HCT116 (cell line): ENCODE measurements around the gene CRTC3. TPM values are rescaled to one million over a fixed set of nuclear protein-coding genes. Genes with fewer than 3 reads are reported as not detected.

Experiments used
- ATAC-seq: fragments of 200-7000 bp; cut with Tn5 transposase; 2 replicates; pipeline ENCODE4 v1.9.1; 2020; ENCODE audit warnings: mild to moderate bottlenecking, moderate library complexity
- BruUV-seq: library from RNA; stranded (reverse); fragments of 400-500 nt; replicated peaks from 2 replicates; lab custom pipeline; 2021; lab: Mats Ljungman, UMichigan
- CTCF ChIA-PET: fragments of 300-600 bp; sonication (Branson Sonifier 250); formaldehyde crosslinking; loops from one replicate; lab custom pipeline; 2021; ENCODE audit warnings: antibody characterized with exemption; lab: Charles Lee
- POLR2A ChIA-PET: fragments of 300-600, 350-600 bp; sonication (Branson Sonifier 250); formaldehyde crosslinking; loops from one replicate; lab custom pipeline; 2021; ENCODE audit warnings: antibody characterized with exemption; lab: Charles Lee
- RAD21 ChIA-PET, 2 experiments: fragments of 300-600 bp; sonication (Branson Sonifier 250); formaldehyde crosslinking; loops; one replicate each; lab custom pipeline; 2023; ENCODE audit warnings: low total read pairs in 2 of 2; ENCODE audit not compliant: uncharacterized antibody in 2 of 2, unreplicated experiment in 2 of 2, low non-redundant PET in 1 of 2; lab: Charles Lee
- DNase-seq: peaks from one replicate; pipeline ENCODE4 v3.0.0-alpha.2; 2010; ENCODE audit warnings: low read depth, low spot score
- H2AFZ ChIP-seq: fragments of 200-600 bp; shearing (Covaris generic), sonication (generic); 2 replicates; pipeline ENCODE4 v1.6.1; 2017; ENCODE audit warnings: low read depth, mixed run types, mixed read lengths, antibody characterized with exemption, low read length; ENCODE audit not compliant: poor library complexity, severe bottlenecking
- H3K27ac ChIP-seq: 2 replicates; pipeline ENCODE4 v1.5.1; 2012; ENCODE audit warnings: low read depth, low read length
- H3K27me3 ChIP-seq: fragments of 200-600 bp; sonication (generic); 2 replicates; pipeline ENCODE4 v1.6.1; 2016; ENCODE audit warnings: mixed run types, low read length, mixed read lengths; ENCODE audit not compliant: insufficient read depth
- H3K36me3 ChIP-seq, 2 experiments: fragments of 200-500 bp in 1 of 2; fragments of 200-600 bp in 1 of 2; sonication (Bioruptor generic) in 1 of 2; sonication (generic) in 1 of 2; 2 replicates each; pipeline versions ENCODE4 v1.5.1 to v1.6.1; 2014 to 2016; ENCODE audit warnings: low read length in 2 of 2, inconsistent platforms in 1 of 2, mixed read lengths in 1 of 2, mixed run types in 1 of 2; ENCODE audit not compliant: insufficient read depth in 2 of 2, control insufficient read depth in 1 of 2
- H3K4me1 ChIP-seq, 2 experiments: fragments of 200-600 bp in 1 of 2; sonication (generic) in 1 of 2; 2 replicates each; pipeline versions ENCODE4 v1.5.1 to v1.6.1; 2012 to 2017; ENCODE audit warnings: low read length in 2 of 2, inconsistent platforms in 1 of 2, mild to moderate bottlenecking in 1 of 2, mixed read lengths in 1 of 2, mixed run types in 1 of 2, moderate library complexity in 1 of 2; ENCODE audit not compliant: insufficient read depth in 2 of 2, control insufficient read depth in 1 of 2
- H3K4me2 ChIP-seq: fragments of 200-600 bp; sonication (generic); 2 replicates; pipeline ENCODE4 v1.6.1; 2017; ENCODE audit warnings: mixed run types, low read length, mixed read lengths
- H3K4me3 ChIP-seq, 2 experiments: fragments of 200-600 bp in 1 of 2; sonication (generic) in 1 of 2; replicated peaks in 1 of 2; 2 replicates each; pipeline ENCODE4 v1.5.1; 2011 to 2016; ENCODE audit warnings: low read length in 2 of 2, control low read depth in 1 of 2, low read depth in 1 of 2, mild to moderate bottlenecking in 1 of 2, mixed read lengths in 1 of 2, mixed run types in 1 of 2
- H3K79me2 ChIP-seq: fragments of 200-600 bp; sonication (generic); 2 replicates; pipeline ENCODE4 v1.6.1; 2017; ENCODE audit warnings: mild to moderate bottlenecking, mixed run types, low read length, moderate library complexity, mixed read lengths; ENCODE audit not compliant: insufficient read depth
- H3K9ac ChIP-seq: fragments of 200-600 bp; sonication (generic); 2 replicates; pipeline ENCODE4 v1.6.1; 2016; ENCODE audit warnings: low read length, mixed read lengths
- H3K9me2 ChIP-seq: fragments of 200-600 bp; sonication (generic), shearing (Covaris generic); 2 replicates; pipeline ENCODE4 v1.6.1; 2017; ENCODE audit warnings: mixed run types, mild to moderate bottlenecking, moderate library complexity; ENCODE audit not compliant: insufficient read depth
- H3K9me3 ChIP-seq, 2 experiments: fragments of 200-500 bp in 1 of 2; fragments of 200-600 bp in 1 of 2; sonication (Bioruptor generic) in 1 of 2; sonication (generic) in 1 of 2; 2 replicates each; pipeline ENCODE4 v1.6.1; 2014 to 2017; ENCODE audit warnings: low read length in 2 of 2, mixed read lengths in 2 of 2, inconsistent platforms in 1 of 2, low read depth in 1 of 2, mild to moderate bottlenecking in 1 of 2, mixed run types in 1 of 2, moderate library complexity in 1 of 2; ENCODE audit not compliant: control insufficient read depth in 1 of 2, insufficient read depth in 1 of 2
- H4K20me1 ChIP-seq: fragments of 200-600 bp; sonication (generic), shearing (Covaris generic); 2 replicates; pipeline ENCODE4 v1.6.1; 2017; ENCODE audit warnings: mixed run types, mild to moderate bottlenecking, moderate library complexity; ENCODE audit not compliant: insufficient read depth
- CBX3 ChIP-seq: IDR thresholded peaks from 2 replicates; pipeline ENCODE4 v1.6.1; 2012; ENCODE audit warnings: low read depth
- CEBPB ChIP-seq: IDR thresholded peaks from 2 replicates; pipeline ENCODE4 v1.6.1; 2012; ENCODE audit warnings: low read depth
- CTCF ChIP-seq, 3 experiments: fragments of 200-600 bp in 1 of 3; sonication (generic) in 1 of 3; IDR thresholded peaks in 2 of 3; conservative IDR thresholded peaks in 1 of 3; 2 replicates each; pipeline ENCODE4 v1.5.1; 2012 to 2017; ENCODE audit warnings: low read depth in 2 of 3, low read length in 2 of 3, antibody characterized with exemption in 1 of 3, borderline replicate concordance in 1 of 3, control low read depth in 1 of 3, mild to moderate bottlenecking in 1 of 3, mixed read lengths in 1 of 3, mixed run types in 1 of 3, moderate library complexity in 1 of 3; ENCODE audit not compliant: insufficient read depth in 1 of 3
- EGR1 ChIP-seq: IDR thresholded peaks from 2 replicates; pipeline ENCODE4 v1.6.1; 2012; ENCODE audit warnings: low read depth
- ELF1 ChIP-seq: IDR thresholded peaks from 2 replicates; pipeline ENCODE4 v1.6.1; 2012; ENCODE audit warnings: low read depth, borderline replicate concordance
- EZH2 ChIP-seq: fragments of 200-600 bp; sonication (generic); IDR thresholded peaks from 2 replicates; pipeline ENCODE4 v1.6.1; 2017; ENCODE audit warnings: antibody characterized with exemption, mixed run types
- EZH2phosphoT487 ChIP-seq: fragments of 200-600 bp; IDR thresholded peaks from 2 replicates; pipeline ENCODE4 v1.6.1; 2018; ENCODE audit warnings: antibody characterized with exemption, borderline replicate concordance
- JUND ChIP-seq: IDR thresholded peaks from 2 replicates; pipeline ENCODE4 v1.6.1; 2012
- POLR2A ChIP-seq: IDR thresholded peaks from 2 replicates; pipeline ENCODE4 v1.7.0; 2011; ENCODE audit warnings: borderline replicate concordance; ENCODE audit not compliant: insufficient read depth, insufficient read length; ENCODE audit errors: extremely low read depth
- POLR2AphosphoS5 ChIP-seq: IDR thresholded peaks from 2 replicates; pipeline ENCODE4 v1.6.1; 2011; ENCODE audit warnings: mild to moderate bottlenecking, low read depth, low read length, moderate library complexity
- RAD21 ChIP-seq: IDR thresholded peaks from 2 replicates; pipeline ENCODE4 v1.6.1; 2012; ENCODE audit warnings: low read depth, mild to moderate bottlenecking
- SP1 ChIP-seq: IDR thresholded peaks from 2 replicates; pipeline ENCODE4 v1.6.1; 2012; ENCODE audit warnings: low read depth
- SRF ChIP-seq: IDR thresholded peaks from 2 replicates; pipeline ENCODE4 v1.6.1; 2012; ENCODE audit warnings: low read depth
- TCF7L2 ChIP-seq: IDR thresholded peaks from 2 replicates; pipeline ENCODE4 v1.7.0; 2011; ENCODE audit warnings: borderline replicate concordance, inconsistent platforms; ENCODE audit not compliant: insufficient read depth, insufficient read length; ENCODE audit errors: extremely low read depth
- ZBTB33 ChIP-seq: IDR thresholded peaks from 2 replicates; pipeline ENCODE4 v1.6.1; 2011; ENCODE audit warnings: mild to moderate bottlenecking, low read length, moderate library complexity; ENCODE audit not compliant: insufficient replicate concordance; ENCODE audit errors: extremely low read depth
- ZFX ChIP-seq: fragments of 450-650 bp; IDR thresholded peaks from 2 replicates; pipeline ENCODE4 v1.6.1; 2017
- ZNF274 ChIP-seq: fragments of 200-500 bp; sonication (Bioruptor generic); IDR thresholded peaks from 2 replicates; pipeline ENCODE4 v1.6.1; 2014; ENCODE audit warnings: mild to moderate bottlenecking, low read depth, low read length, inconsistent platforms
- intact Hi-C: fragments of 100-400 bp; cut with micrococcal nuclease; formaldehyde crosslinking; loops from 2 replicates; pipeline ENCODE4 v1.10.0; 2022
- total RNA-seq: library from RNA; stranded (reverse); gene quantifications from one replicate; pipeline ENCODE4 v1.2.1, GENCODE V29; 2021; ENCODE audit not compliant: unreplicated experiment
- TF ChIP-seq, protein P1 (sequence below): IDR thresholded peaks from 2 replicates; pipeline ENCODE4 v1.6.1; 2012; ENCODE audit warnings: low read depth
- TF ChIP-seq, protein P2 (sequence below): IDR thresholded peaks from 2 replicates; pipeline ENCODE4 v1.6.1; 2012

Gene CRTC3
- total RNA-seq, 1 experiment from 2014 or later = 20.7 TPM

GRCh38 chr15:90591524-90591923, 61.8 kb downstream of the CRTC3 start:
- Histone ChIP-seq H4K20me1 (no peaks in the 10 kb centered on the region), H3K9me3 (no peaks in the 10 kb centered on the region), H3K9ac (no peak overlapping the region), H3K27me3 (no peaks in the 10 kb centered on the region), H3K27ac (no peak overlapping the region), H3K4me2 (no peak overlapping the region), H3K9me2 (no peaks in the 10 kb centered on the region), H3K36me3 (no peaks in the 10 kb centered on the region), H2AFZ (no peak overlapping the region), H3K4me1 (no peaks in the 10 kb centered on the region), H3K4me3 (no peak overlapping the region), H3K79me2 (no peaks in the 10 kb centered on the region)
- ATAC-seq = no peak
- ChIA-PET CTCF (interaction anchor here (1.7 kb wide), 1 partner anchor 12 kb away, joined by 4 read pairs; no protein-coding TSS in a partner anchor), RAD21 (no interaction called here), POLR2A (no interaction called here)
- no peak for DNase-seq
- intact Hi-C loops = no loop called here
- no TSS peak for BruUV-seq
- TF ChIP-seq CEBPB = no peak
- no peak for TF ChIP-seq RAD21
- TF ChIP-seq TCF7L2 = no peak
- no peak for TF ChIP-seq EZH2phosphoT487
- TF ChIP-seq JUND = no peak
- TF ChIP-seq EGR1 = no peak
- no peak for TF ChIP-seq ZNF274
- TF ChIP-seq CBX3 = no peak
- TF ChIP-seq, protein P1, sequence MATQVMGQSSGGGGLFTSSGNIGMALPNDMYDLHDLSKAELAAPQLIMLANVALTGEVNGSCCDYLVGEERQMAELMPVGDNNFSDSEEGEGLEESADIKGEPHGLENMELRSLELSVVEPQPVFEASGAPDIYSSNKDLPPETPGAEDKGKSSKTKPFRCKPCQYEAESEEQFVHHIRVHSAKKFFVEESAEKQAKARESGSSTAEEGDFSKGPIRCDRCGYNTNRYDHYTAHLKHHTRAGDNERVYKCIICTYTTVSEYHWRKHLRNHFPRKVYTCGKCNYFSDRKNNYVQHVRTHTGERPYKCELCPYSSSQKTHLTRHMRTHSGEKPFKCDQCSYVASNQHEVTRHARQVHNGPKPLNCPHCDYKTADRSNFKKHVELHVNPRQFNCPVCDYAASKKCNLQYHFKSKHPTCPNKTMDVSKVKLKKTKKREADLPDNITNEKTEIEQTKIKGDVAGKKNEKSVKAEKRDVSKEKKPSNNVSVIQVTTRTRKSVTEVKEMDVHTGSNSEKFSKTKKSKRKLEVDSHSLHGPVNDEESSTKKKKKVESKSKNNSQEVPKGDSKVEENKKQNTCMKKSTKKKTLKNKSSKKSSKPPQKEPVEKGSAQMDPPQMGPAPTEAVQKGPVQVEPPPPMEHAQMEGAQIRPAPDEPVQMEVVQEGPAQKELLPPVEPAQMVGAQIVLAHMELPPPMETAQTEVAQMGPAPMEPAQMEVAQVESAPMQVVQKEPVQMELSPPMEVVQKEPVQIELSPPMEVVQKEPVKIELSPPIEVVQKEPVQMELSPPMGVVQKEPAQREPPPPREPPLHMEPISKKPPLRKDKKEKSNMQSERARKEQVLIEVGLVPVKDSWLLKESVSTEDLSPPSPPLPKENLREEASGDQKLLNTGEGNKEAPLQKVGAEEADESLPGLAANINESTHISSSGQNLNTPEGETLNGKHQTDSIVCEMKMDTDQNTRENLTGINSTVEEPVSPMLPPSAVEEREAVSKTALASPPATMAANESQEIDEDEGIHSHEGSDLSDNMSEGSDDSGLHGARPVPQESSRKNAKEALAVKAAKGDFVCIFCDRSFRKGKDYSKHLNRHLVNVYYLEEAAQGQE = no peak
- TF ChIP-seq ELF1 = no peak
- no peak for TF ChIP-seq POLR2A
- no peak for TF ChIP-seq ZBTB33
- TF ChIP-seq SP1 = no peak
- TF ChIP-seq, protein P2, sequence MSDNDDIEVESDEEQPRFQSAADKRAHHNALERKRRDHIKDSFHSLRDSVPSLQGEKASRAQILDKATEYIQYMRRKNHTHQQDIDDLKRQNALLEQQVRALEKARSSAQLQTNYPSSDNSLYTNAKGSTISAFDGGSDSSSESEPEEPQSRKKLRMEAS = no peak
- TF ChIP-seq POLR2AphosphoS5 = no peak
- TF ChIP-seq EZH2 = no peak
- TF ChIP-seq CTCF (IDR thresholded peaks at IDR 0.05 in 2 of 3, conservative IDR thresholded peaks at IDR 0.05 in 1 of 3; ENCODE audit: borderline replicate concordance in 1 of 3, insufficient read depth in 1 of 3, low read depth in 2 of 3, low read length in 2 of 3) = no peak
- TF ChIP-seq SRF = no peak
- no peak for TF ChIP-seq ZFX
